ENCODE measurements around the gene MTAP. TPM values are rescaled to one million over a fixed set of nuclear protein-coding genes. Genes with fewer than 3 reads are reported as not detected.

Gene MTAP
- 32.5 and 42.1 TPM in 2 replicates for total RNA-seq

GRCh38 chr9:21802418-21803000 is at the start of gene MTAP:
MTAP (plus strand) TSS chr9:21802636; CDS start chr9:21802749, 113 bp downstream.

Other genes with a start within 250 kb of the MTAP start
- gene CDKN2A, start 191.8 kb downstream of the MTAP start, total RNA-seq: 2.1 and 4.9 TPM in 2 replicates
- gene CDKN2B-AS1, start 192.2 kb downstream of the MTAP start, total RNA-seq: 1.1 and 2.3 TPM in 2 replicates
- 2.7 and 14.9 TPM in 2 replicates for gene CDKN2B, start 206.7 kb downstream of the MTAP start, total RNA-seq